NCI-H345 treated with DMSO at 0.1 percent for 48 hours (cell line): Measurements from ENCODE around the gene SLC9A1.
"Not testable (repeated sequence)": the region's sequence is repeated elsewhere in the genome, so short reads cannot be mapped to it uniquely, and the experiment has no call there.

Experiments used
- DNase-seq: peaks from one replicate; lab custom pipeline; 2025; ENCODE audit not compliant: unreplicated experiment; lab: John Stamatoyannopoulos, UW

Gene SLC9A1

GRCh38 chr1:27135541-27136235 is 19.2 kb downstream of the SLC9A1 start:
- no peak for DNase-seq

GRCh38 chr1:27133991-27134390 is 20.9 kb downstream of the SLC9A1 start:
- no peak for DNase-seq

GRCh38 chr1:27133158-27133557 is 21.8 kb downstream of the SLC9A1 start:
- DNase-seq = no peak

DNA sequence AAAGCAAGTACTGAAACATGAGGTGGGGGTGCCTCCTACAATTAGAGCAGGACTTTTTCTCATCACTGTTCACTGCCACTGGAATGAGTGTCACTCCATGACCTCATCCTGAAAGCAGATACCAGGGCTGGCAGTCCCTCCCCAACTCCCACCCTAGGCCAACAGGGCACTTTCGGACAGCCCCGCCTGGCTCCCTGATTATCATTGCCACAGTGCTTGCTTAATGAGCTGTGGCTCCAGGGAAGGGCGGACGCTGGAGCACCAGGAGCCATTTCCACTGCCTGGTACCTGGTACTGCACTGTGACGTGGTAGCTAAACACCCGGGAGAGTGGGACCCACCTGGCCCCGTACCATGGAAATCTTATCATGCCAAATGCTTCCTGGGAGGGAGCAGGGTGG is 22.3 kb downstream of the SLC9A1 start:
- no peak for DNase-seq

- DNase-seq = no peak
These were observed 22.8 kb downstream of the SLC9A1 start for GRCh38 chr1:27132147-27132546.

- DNase-seq = no peak
These were observed 24.1 kb downstream of the SLC9A1 start for GRCh38 chr1:27130798-27131197.

DNA sequence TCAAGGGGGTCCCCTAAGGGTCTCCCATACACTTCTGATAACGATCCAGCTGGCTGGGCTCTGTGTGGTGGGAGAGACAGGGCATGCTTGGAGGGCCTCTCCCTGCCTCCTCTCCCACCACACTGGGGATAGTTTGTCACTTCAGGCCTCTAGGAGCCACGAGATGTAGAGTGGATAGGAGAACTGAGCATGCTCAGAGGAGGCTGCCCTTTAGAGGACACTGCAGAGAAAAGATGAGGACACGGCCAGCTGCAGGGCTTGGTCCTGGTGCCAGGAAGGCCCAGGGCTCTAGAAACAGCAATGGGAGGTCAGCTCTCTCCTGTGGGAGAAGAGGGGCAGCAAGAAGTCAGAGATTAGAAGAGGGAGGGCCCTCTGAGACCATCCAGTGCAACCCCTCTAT is 25.7 kb downstream of the SLC9A1 start:
- no peak for DNase-seq

DNA sequence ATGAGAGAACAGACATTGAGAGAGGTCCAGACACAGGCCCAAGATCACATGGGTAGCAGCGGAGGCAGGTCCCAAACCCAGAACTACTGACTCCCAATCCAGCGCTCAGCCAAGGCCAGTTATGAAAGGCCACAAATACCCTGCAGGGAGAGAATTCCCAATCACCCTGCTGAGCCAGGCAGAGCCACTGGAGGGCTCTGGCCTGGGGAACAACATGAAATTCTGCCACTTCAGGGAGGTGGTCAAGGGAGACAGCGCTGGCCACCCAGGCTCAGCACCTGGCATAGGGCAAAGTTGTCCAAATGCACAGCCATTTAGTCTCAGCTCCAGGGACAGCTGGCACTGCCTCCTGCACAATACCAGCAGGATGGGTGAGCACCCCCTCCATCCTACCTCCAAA is 27.5 kb downstream of the SLC9A1 start:
- no peak for DNase-seq

- no peak for DNase-seq
These were observed 28.5 kb downstream of the SLC9A1 start for GRCh38 chr1:27126391-27126790.

DNA sequence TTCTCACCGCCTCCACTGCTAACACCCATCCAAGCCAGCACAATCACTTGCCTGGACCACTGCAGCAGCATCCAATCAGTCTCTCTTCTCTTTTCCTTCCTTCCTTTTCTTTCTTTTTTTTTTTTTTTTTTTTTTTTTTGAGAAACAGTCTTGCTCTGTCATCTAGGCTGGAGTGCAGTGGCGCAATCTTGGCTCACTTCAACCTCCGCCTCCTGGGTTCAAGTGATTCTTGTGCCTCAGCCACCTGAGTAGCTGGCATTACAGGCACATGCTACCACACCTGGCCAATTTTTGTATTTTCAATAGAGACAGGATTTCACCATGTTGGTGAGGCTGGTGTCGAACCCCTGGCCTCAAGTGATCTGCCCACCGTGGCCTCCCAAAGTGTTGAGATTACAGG is 29.8 kb downstream of the SLC9A1 start:
- DNase-seq = not testable (repeated sequence)

- no peak for DNase-seq
These were observed 30.5 kb downstream of the SLC9A1 start for GRCh38 chr1:27124405-27124804.

GRCh38 chr1:27122652-27123051 is 32.3 kb downstream of the SLC9A1 start:
- DNase-seq = no peak

GRCh38 chr1:27120854-27121253 is 34.1 kb downstream of the SLC9A1 start:
- DNase-seq = no peak

GRCh38 chr1:27118440-27118689 is 36.6 kb downstream of the SLC9A1 start:
- no peak for DNase-seq

- no peak for DNase-seq
These were observed 37.0 kb downstream of the SLC9A1 start for GRCh38 chr1:27117733-27118439.

- DNase-seq = no peak
These were observed 38.2 kb downstream of the SLC9A1 start for GRCh38 chr1:27116697-27117096.

- no peak for DNase-seq
These were observed 38.7 kb downstream of the SLC9A1 start for GRCh38 chr1:27116232-27116631.

DNA sequence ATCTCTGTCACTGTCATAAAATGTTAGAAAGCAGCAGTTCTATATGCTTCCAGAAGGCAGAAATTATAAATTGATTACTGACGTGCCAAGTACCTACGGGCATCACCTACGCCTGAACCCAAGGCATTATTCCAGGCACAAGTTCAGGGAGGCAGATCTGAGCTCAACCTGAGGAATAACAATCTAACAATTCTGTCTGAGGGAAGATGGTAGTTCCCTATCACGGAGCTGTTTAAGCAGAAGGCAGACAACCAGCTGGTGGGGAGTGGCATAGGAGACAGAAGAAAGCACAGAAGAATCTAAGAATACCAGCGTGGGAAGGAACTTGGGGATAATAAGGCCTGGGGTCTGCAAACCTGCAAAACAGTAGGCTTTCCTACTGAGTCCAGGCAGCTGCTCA is 40.4 kb downstream of the SLC9A1 start:
- no peak for DNase-seq

GRCh38 chr1:27113861-27114260 is 41.1 kb downstream of the SLC9A1 start:
- DNase-seq = no peak

DNA sequence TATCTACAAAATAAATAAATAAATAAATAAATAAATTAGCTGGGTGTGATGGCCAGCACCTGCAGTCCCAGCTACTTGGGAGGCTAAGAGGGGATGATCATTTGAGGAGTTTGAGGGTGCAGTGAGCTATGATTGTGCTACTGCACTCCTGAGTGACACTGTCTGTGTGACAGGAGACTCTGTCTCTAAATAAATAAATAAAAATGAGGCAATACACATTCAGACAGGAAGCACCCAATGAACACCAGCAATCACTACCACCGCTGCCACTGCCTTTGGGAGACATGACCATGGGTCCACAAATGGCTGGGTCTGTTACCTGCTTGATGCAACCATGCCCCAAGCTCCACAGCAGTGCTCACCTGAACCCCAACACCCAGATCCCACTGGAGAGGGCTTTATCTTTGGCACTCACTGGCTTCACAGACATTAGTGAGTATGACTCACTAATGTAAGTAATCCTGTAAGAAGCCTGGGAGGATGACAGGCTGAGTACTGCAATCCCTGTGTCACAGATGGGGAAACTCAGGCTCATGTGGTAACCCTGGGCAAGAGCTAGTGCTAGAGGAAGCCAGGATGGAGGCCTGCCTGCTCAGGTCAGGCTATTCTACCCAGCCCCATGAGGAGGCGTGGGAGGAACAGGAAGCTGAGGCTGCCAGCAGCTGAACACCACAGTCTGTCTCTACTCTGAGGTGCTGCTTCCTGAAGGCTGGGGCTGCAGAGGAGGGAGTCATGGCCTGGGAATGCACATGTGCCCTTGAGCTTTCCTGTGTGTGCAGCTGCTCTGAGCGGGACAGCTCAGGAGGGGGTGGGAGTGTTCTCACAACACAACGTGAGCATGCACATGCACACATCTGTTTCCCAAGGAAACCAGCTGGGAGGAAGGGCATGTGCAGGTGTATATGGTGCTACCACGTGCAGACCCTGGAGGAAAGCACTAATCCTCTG is 43.0 kb downstream of the SLC9A1 start:
- DNase-seq = no peak

GRCh38 chr1:27109103-27109822 is 45.7 kb downstream of the SLC9A1 start:
- DNase-seq = no peak
